GM19395 (cell line): ENCODE data around the gene LIMCH1.

Source experiments
- ATAC-seq: cut with Tn5 transposase; IDR thresholded peaks from one replicate; pipeline ENCODE4 v1.9.1; 2021; ENCODE audit warnings: mild to moderate bottlenecking, moderate library complexity; ENCODE audit not compliant: unreplicated experiment

Gene LIMCH1

DNA sequence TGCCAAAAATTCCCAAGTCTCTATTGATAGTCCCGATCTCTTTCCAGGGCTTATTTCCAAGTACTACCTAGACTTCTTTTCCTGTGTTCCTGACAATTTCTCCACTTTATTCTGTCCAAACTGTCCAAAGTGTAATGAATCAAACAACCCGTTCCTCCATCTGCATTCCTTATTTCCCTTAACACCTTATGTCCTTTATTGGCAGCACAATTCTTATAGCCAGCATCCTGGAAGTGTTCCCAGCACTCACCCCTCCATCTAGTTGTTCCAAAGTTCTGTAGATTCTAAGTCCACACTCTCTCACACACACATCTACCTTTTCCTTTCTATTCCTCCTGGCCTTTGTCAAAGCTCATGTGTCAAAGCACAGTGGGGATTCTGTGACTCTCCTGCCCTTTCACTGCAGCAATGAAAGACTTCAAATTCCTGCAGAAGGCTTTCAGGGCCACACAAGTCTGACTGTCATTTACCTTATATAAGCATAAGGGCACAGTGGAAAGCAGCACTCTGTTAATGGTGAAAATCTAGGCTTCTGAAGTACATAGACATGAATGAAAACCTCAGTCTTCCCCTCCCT, 22.1 kb downstream of the LIMCH1 start:
- no peak for ATAC-seq

DNA sequence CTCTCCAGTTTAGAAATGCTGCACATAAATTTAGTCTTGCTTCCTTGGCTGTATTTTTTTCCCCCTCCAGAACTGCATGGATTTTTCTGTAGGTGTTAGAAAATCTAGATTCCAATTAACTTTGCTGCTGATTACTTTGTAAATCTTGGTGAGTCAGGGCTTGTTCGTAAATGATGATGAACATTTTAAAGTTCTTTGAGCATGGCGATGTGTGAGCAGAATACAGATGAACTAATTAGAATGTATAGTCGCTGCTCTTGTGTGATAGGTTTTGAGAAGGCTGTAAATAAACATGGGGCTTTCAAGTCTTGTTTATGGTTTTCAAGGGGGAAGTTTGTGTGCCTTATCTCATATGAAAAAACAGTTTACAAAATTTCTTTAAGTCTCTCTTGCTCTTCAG, 23.3 kb downstream of the LIMCH1 start:
- no peak for ATAC-seq

- no peak for ATAC-seq
These were observed 29.2 kb downstream of the LIMCH1 start for GRCh38 chr4:41567186-41567585.

DNA sequence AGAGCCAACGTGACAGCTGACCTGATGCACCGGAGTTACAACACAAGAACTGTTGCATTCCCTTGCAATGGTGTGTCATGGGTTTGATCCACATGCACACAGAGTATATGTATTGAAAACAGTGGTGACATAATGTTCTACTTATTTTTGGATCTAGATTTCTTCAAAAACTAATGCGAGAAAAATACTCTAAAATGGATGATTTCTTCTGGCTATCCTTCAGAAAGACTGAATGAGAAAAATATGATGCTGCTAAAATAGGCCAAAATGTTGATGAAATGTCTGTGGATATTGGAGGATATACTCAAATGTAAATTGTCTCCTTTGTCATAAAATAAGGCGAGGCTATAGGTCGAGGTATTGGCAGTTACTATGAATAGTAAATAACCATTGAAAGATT, 30.4 kb downstream of the LIMCH1 start:
- no peak for ATAC-seq

- no peak for ATAC-seq
These were observed 32.0 kb downstream of the LIMCH1 start for GRCh38 chr4:41569961-41570360.

DNA sequence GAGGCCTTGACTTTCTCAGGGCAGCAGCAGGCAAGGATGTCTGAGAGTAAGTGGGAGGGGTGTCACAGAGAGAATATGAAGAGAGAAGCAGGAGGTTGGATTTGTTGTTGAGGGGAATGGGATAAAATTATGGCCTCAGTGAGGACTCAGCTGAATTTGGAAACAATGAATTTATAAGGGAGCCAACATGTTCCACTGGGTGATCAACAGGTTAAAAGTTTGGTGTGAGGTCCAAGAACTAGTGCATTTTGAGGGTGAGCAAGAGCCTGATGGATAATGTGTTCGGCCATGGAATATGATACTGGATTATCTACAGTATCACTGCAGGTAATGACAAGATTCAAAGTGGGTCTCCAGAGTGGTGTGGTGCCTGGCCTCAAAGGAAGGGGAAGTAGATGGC, 33.5 kb downstream of the LIMCH1 start:
- ATAC-seq, result no peak

DNA sequence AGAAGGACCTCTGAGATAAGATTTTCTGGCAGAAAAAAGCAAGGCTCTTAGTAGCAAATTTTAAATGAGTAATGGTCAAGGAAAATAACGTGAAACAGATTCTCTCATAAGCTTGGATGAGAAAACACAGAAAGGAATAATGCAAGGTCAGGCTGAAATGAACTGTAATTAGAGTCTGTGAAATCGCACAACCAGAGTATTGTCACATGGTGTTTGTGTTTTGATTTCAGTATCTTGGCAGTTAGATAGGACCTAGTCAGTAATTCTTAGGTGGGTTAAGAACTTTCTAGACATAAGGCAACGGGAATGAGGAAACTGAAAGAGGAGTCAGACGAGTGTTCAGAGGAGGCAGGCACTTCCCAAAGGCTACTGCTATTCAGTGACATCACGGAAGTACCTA, 34.6 kb downstream of the LIMCH1 start:
- no peak for ATAC-seq

DNA sequence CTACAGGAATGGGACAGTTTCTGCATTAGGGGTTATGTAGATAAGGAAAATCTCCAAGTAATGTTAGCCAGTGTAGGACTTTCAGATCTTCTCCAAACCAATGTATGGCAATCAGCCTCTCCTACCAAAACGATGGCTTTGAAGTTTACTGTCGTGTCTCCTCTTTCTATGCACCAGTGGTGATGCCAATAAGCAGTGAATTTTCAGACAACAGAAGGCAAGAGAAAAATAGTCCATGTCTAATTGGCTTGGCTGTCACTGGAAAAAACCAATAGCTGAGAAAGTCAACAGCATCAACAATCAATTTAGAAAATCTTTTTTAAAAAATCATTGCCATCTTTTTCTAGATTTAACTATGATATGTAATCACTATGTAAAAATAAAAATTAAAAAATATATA, 35.0 kb downstream of the LIMCH1 start:
- no peak for ATAC-seq

GRCh38 chr4:41573502-41574001, 35.6 kb downstream of the LIMCH1 start:
- no peak for ATAC-seq

- no peak for ATAC-seq
These were observed 37.2 kb downstream of the LIMCH1 start for GRCh38 chr4:41575207-41575606.

- ATAC-seq, result no peak
These were observed 37.7 kb downstream of the LIMCH1 start for GRCh38 chr4:41575665-41576064.

- no peak for ATAC-seq
These were observed 41.1 kb downstream of the LIMCH1 start for GRCh38 chr4:41579043-41579442.

DNA sequence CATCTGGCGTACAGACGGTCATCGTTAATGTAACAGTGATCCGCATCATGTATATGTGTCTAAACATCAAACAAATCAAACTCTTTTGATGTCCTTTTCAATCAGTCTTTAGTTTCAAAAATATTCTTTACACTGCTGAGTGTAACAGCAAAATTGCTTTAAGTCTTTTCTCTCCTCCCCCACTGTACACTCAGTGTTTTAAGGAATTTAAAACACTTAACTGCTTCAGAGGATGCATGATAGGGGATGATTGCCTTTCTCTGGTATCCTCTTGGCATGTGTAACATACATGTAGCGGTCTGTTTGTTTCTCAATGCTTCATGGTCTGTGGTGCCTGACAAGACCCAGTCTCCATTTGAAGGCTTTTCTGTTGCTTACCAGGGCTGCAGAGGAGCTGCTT, 41.6 kb downstream of the LIMCH1 start:
- no peak for ATAC-seq

DNA sequence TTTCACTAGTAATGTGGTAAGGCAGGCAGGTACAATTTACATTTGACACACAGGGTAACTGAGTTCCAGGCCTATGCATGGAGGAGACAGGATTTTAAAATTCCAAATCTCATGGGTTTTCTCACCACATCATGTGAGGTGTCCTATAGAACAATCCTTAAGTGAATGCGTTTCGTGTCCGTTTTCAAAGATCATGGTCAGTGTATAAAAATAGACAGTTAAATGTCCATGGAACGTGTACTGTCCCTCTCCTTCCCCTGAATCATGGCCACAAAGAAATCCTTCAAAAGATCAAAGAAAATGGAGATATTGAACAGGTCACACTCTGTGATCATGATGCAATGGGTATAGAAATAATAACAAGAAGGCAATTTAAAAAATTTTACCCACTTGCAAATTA, 42.0 kb downstream of the LIMCH1 start:
- no peak for ATAC-seq

- ATAC-seq, result no peak
These were observed 48.8 kb downstream of the LIMCH1 start for GRCh38 chr4:41586675-41587225.

DNA sequence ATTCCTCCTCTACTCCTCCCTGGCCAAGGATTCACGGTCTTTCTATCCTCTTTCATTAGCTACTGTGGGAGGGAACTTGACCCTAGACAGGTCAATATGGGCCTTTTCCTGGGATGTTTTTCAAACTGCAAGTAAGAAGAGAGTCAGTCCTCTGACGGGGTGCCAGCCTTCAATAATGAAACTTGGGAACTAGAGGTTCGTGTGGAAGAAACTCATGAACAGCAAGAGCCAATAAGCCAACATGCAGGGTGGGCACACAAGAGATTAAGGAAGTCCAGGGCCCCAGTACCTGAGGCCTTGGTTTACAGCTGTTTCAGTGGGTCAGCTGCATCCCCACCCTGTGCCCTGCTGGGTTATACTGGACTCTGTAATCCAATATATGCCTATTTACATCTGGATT, 49.3 kb downstream of the LIMCH1 start:
- no peak for ATAC-seq

GRCh38 chr4:41590591-41590990, 52.6 kb downstream of the LIMCH1 start:
- ATAC-seq, result no peak

- ATAC-seq, result no peak
These were observed 56.5 kb downstream of the LIMCH1 start for GRCh38 chr4:41594432-41594831.

DNA sequence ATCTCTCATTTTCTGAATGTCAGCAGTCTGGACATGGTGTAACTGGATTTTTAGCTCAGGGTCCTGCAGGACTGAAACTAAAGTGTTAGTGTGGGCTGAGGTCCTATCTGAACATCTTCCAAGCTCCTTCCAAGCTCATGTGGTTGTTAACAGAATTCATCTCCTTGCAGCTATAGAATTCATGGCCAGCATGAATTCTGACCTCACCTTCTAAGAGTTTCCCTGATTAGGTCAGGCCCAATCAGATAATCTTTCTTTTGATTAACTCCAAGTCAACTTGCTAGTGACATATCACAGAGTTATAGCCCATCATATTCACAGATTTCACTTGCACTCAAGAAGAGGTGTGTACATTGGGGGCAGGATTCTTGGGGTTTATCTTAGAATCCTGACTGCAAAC, 59.5 kb downstream of the LIMCH1 start:
- ATAC-seq, result no peak

DNA sequence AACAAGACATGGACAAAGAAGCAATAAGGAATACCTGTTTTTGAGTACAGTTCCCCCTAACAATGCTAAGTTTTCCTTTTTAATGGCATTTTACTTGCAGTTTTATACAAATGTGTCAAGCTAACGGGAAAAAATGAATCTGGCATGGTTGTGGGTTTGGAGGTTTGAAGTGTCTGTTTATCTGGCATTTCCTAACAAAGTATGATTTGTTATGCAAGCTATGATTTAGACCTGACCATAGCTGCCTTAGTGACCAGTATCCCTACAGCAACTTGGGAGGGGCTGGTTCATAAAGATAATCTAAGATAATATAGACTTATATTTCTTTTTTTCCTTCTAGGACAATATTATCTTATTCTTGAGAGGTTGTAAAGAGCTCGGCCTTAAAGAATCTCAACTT, 60.6 kb downstream of the LIMCH1 start:
- ATAC-seq, result no peak

DNA sequence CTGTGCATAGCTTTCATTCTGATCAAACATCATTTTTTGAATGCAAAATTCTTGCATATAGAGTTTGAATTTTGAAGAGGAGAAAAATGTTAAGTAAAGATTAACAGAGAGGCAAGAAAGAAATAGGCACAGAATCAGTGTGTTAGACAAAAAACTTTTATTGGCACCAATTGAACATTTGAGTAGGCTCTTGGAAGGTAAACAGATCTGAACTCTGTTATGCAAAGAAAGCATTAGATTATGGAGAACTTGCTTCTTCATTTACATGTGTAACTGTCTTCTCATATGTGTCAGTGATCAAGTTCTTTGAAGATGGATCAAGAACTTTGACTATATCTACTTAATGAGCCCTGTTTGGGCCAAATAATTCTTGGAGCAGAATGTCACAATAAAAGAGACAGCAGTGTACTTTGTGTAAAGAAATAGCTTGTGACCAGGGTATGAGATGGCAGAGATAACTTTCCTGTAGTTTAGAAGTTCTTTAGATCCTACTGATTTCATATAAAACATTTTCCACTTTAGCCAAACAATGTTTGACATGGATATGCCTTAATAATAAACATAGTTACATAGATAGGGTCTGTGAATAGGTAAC, 61.3 kb downstream of the LIMCH1 start:
- no peak for ATAC-seq

GRCh38 chr4:41600243-41600912, 62.4 kb downstream of the LIMCH1 start:
- ATAC-seq, result no peak
